Keratinocyte (primary cell): Measurements from ENCODE around the gene TOLLIP. TPM values are rescaled to one million over a fixed set of nuclear protein-coding genes. Genes with fewer than 3 reads are reported as not detected.

Experiments used
- DNase-seq: peaks from one replicate; pipeline ENCODE4 v3.0.0-alpha.2; 2011; ENCODE audit warnings: low read depth, missing footprints, low spot score
- FAIRE-seq: peaks from 2 replicates; lab custom pipeline; 2011; peaks lifted over from hg19 to GRCh38; lab: Jason Lieb, UNC
- H2AFZ ChIP-seq: 2 replicates; pipeline ENCODE4 v1.6.0; 2012; ENCODE audit warnings: low read length, control low read depth, inconsistent platforms; ENCODE audit not compliant: control insufficient read depth
- H3K27ac ChIP-seq: 2 replicates; pipeline ENCODE4 v1.5.1; 2011; ENCODE audit warnings: low read length; ENCODE audit not compliant: control insufficient read depth, insufficient read depth
- H3K27me3 ChIP-seq: 3 replicates; pipeline ENCODE4 v1.6.0; 2011; ENCODE audit warnings: low read length; ENCODE audit not compliant: control insufficient read depth, insufficient read depth; ENCODE audit errors: extremely low read depth
- H3K36me3 ChIP-seq, 2 experiments: 2 replicates in 1 of 2; 3 replicates in 1 of 2; pipeline ENCODE4 v1.5.1; 2011; ENCODE audit warnings: low read length in 2 of 2, mild to moderate bottlenecking in 1 of 2; ENCODE audit not compliant: control insufficient read depth in 2 of 2, insufficient read depth in 2 of 2; ENCODE audit errors: extremely low read depth in 1 of 2
- H3K4me1 ChIP-seq: 3 replicates; pipeline ENCODE4 v1.5.1; 2011; ENCODE audit warnings: low read length; ENCODE audit not compliant: control insufficient read depth, insufficient read depth; ENCODE audit errors: extremely low read depth
- H3K4me2 ChIP-seq: 3 replicates; pipeline ENCODE4 v1.6.0; 2011; ENCODE audit warnings: low read depth, low read length; ENCODE audit not compliant: control insufficient read depth, insufficient read depth; ENCODE audit errors: extremely low read depth
- H3K4me3 ChIP-seq, 3 experiments: fragments of 200-600 bp in 1 of 3; sonication (generic) in 1 of 3; 2 replicates in 2 of 3; 3 replicates in 1 of 3; pipeline ENCODE4 v1.5.1; 2011 to 2016; ENCODE audit warnings: low read length in 3 of 3, mild to moderate bottlenecking in 3 of 3, control low read depth in 2 of 3, inconsistent platforms in 1 of 3, low read depth in 1 of 3, mixed read lengths in 1 of 3, mixed run types in 1 of 3, moderate library complexity in 1 of 3; ENCODE audit not compliant: control insufficient read depth in 2 of 3, insufficient read depth in 2 of 3; ENCODE audit errors: extremely low read depth in 1 of 3
- H3K79me2 ChIP-seq: 2 replicates; pipeline ENCODE4 v1.6.0; 2012; ENCODE audit warnings: low read length; ENCODE audit not compliant: control insufficient read depth, insufficient read depth
- H3K9ac ChIP-seq: 3 replicates; pipeline ENCODE4 v1.6.0; 2011; ENCODE audit warnings: low read length; ENCODE audit not compliant: control insufficient read depth, insufficient read depth; ENCODE audit errors: extremely low read depth
- H3K9me1 ChIP-seq: 3 replicates; pipeline ENCODE4 v1.6.0; 2011; ENCODE audit warnings: low read length; ENCODE audit not compliant: control insufficient read depth, insufficient read depth; ENCODE audit errors: extremely low read depth
- H3K9me3 ChIP-seq: 2 replicates; pipeline ENCODE4 v1.5.1; 2012; ENCODE audit warnings: low read depth, low read length; ENCODE audit not compliant: control insufficient read depth
- H4K20me1 ChIP-seq: 3 replicates; pipeline ENCODE4 v1.6.0; 2011; ENCODE audit warnings: low read length; ENCODE audit not compliant: control insufficient read depth, insufficient read depth; ENCODE audit errors: extremely low read depth
- CTCF ChIP-seq, 3 experiments: IDR thresholded peaks in 1 of 3; conservative IDR thresholded peaks in 1 of 3; optimal IDR thresholded peaks in 1 of 3; 2 replicates in 2 of 3; 3 replicates in 1 of 3; pipeline versions ENCODE3 to v1.5.1; 2011; ENCODE audit warnings: low read length in 3 of 3, mild to moderate bottlenecking in 3 of 3, moderate library complexity in 2 of 3, control low read depth in 1 of 3, inconsistent platforms in 1 of 3; ENCODE audit not compliant: insufficient read depth in 2 of 3; ENCODE audit errors: extremely low read depth in 1 of 3
- EZH2 ChIP-seq: IDR thresholded peaks from one replicate; pipeline ENCODE4 v1.6.1; 2012; ENCODE audit warnings: inconsistent platforms, mild to moderate bottlenecking, low read length, moderate library complexity
- dilution Hi-C: fragments of 300-500 bp; cut with MboI; formaldehyde crosslinking; loops from one replicate; pipeline ENCODE4 v1.7.0; 2020; ENCODE audit warnings: low sequenced_read_pairs; ENCODE audit not compliant: extremely low pct_ligation_motif_present
- polyA plus RNA-seq, 5 experiments: library from polyadenylated mRNA; depleted of rRNA in 3 of 5; stranded (reverse) in 3 of 5; stranded (forward) in 1 of 5; unstranded in 1 of 5; fragments of >200 nt; gene quantifications; 1 replicate in 1 of 5; 2 replicates in 3 of 5; 3 replicates in 1 of 5; pipeline versions ENCODE4 v1.2.1 to v1.2.3, GENCODE V29; 2011 to 2012; ENCODE audit warnings: missing spikeins in 2 of 5, low read depth in 1 of 5, low replicate concordance in 1 of 5

TOLLIP gene
- polyA plus RNA-seq, 1 donor (not counting 4 experiments of a cell fraction or from before 2014, with no cell fraction given): 40.2 TPM

GRCh38 chr11:1340111-1340510 is 30.7 kb upstream of the TOLLIP start:
- no peak for DNase-seq

GRCh38 chr11:1339066-1339675 is 29.7 kb upstream of the TOLLIP start:
- no peak for DNase-seq
- dilution Hi-C loops: no loop called here
- no peak for FAIRE-seq
- Histone ChIP-seq H4K20me1 (no peaks in the 10 kb centered on the region), H3K36me3 (no peaks in the 10 kb centered on the region), H3K4me2 (no peak overlapping the region), H3K4me1 (peaks cover 8% of the 10 kb centered on the region), H2AFZ (no peak overlapping the region), H3K4me3 (no peak overlapping the region), H3K9me1 (no peaks in the 10 kb centered on the region), H3K79me2 (no peaks in the 10 kb centered on the region), H3K27ac (no peak overlapping the region), H3K9ac (no peak overlapping the region), H3K9me3 (no peaks in the 10 kb centered on the region), H3K27me3 (peaks cover 27% of the 10 kb centered on the region)
- TF ChIP-seq CTCF (optimal IDR thresholded peaks at IDR 0.05 in 1 of 3, IDR thresholded peaks at IDR 0.05 in 1 of 3, conservative IDR thresholded peaks at IDR 0.05 in 1 of 3; ENCODE audit: extremely low read depth in 1 of 3, insufficient read depth in 2 of 3, low read length in 3 of 3) (no peak), EZH2 (no peak)

More at GRCh38 chr11:1340111-1340510, 30.7 kb upstream of the TOLLIP start:
- H3K9me3 ChIP-seq: no peaks in the 10 kb centered on the region
- H3K27ac ChIP-seq: no peak overlapping the region
- H3K9me1 ChIP-seq: no peaks in the 10 kb centered on the region
- no peak for FAIRE-seq
- H3K36me3 ChIP-seq: no peaks in the 10 kb centered on the region
- H3K79me2 ChIP-seq: no peaks in the 10 kb centered on the region
- TF ChIP-seq CTCF (optimal IDR thresholded peaks at IDR 0.05 in 1 of 3, IDR thresholded peaks at IDR 0.05 in 1 of 3, conservative IDR thresholded peaks at IDR 0.05 in 1 of 3; ENCODE audit: extremely low read depth in 1 of 3, insufficient read depth in 2 of 3, low read length in 3 of 3) (no peak), EZH2 (no peak)
- no peak overlapping the region for H3K9ac ChIP-seq
- H2AFZ ChIP-seq: no peak overlapping the region
- no peak overlapping the region for H3K4me2 ChIP-seq
- dilution Hi-C loops: no loop called here
- H4K20me1 ChIP-seq: no peaks in the 10 kb centered on the region
- peaks cover 8% of the 10 kb centered on the region for H3K4me1 ChIP-seq
- peaks cover 26% of the 10 kb centered on the region for H3K27me3 ChIP-seq
- no peak overlapping the region for H3K4me3 ChIP-seq
